ENCODE measurements around the gene CECR2.

The CECR2 gene

GRCh38 chr22:17578136-17578754 lies 209.0 kb downstream of the CECR2 start:
- DNase-seq: no peak

DNA sequence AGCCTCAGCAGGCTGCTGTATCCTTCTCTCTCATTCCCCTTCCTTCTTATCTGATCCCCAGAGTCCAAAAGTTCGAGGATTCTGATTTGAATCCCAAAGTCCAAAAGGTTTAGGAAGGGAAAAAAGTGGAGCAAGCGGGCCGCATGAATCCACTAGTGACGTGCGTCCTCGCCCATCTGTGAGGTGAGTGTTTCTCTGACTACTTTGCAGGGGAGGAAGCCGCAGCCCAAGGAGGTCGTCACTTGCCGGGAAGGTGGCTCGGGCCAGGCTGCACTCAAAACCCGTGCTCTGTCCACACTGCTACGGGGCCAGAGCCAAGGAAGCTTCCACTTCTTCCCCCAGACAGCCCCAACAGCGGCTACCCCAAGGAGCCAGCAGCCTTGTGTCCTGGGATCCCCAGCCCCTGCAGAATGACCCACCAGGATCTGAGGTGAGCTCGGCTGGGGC lies 210.3 kb downstream of the CECR2 start:
- no peak for DNase-seq

DNA sequence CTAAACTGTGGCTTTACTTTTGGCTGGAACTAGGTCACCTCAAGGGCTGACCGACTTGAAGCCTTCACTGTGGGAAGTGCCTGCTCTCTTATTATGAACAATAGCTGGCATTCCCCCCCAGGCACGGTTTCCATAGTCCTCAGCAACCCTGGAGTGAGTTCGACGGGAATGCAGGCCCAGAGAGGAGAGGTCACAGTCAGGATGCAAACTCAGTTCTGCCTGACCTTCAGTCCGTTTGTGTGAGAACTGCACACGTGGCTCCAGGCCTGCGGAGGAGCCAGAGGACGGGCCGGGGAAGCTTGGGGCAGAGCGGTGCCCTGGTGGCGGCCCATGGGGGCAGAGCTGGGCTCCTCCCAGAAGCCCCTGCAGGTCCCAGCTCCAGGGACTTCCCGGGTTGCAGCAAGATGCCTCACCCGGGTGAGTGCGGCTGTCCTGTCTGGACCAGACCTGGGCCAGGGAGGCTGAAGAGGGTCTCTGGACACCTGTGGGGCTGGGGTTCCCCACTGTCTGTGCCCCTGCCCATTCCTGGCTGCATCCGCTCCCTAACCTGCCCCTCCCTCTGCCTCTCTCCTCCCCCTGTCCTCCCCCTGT lies 211.3 kb downstream of the CECR2 start:
- no peak for DNase-seq

GRCh38 chr22:17581056-17581455 lies 211.8 kb downstream of the CECR2 start:
- DNase-seq: no peak

GRCh38 chr22:17581631-17582030 lies 212.4 kb downstream of the CECR2 start:
- DNase-seq: no peak

GRCh38 chr22:17583151-17583550 lies 213.9 kb downstream of the CECR2 start:
- DNase-seq: no peak

GRCh38 chr22:17586831-17587440 lies 217.7 kb downstream of the CECR2 start:
- no peak for DNase-seq

DNA sequence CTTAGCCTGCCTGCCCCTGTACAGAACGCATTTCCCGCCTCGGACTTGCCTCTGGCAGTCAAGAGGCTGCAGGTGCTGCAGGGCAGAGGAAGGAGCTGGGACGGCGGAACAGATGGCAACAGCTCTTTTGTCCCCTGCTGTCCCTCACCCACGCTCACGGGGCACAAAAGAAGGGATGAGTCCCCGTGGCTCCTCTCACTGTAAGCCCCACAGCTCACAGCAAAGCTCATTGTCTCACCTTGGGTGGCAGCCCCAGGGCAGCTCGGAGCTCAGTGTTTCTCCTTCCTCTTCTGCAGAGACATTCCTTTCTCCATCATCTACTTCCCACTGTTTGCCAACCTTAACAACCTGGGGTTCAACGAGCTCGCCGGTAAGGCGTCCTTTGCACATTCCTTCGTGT lies 218.4 kb downstream of the CECR2 start:
- DNase-seq: no peak

GRCh38 chr22:17588606-17589005 lies 219.3 kb downstream of the CECR2 start:
- DNase-seq: no peak

GRCh38 chr22:17589810-17590375 lies 220.6 kb downstream of the CECR2 start:
- no peak for DNase-seq

DNA sequence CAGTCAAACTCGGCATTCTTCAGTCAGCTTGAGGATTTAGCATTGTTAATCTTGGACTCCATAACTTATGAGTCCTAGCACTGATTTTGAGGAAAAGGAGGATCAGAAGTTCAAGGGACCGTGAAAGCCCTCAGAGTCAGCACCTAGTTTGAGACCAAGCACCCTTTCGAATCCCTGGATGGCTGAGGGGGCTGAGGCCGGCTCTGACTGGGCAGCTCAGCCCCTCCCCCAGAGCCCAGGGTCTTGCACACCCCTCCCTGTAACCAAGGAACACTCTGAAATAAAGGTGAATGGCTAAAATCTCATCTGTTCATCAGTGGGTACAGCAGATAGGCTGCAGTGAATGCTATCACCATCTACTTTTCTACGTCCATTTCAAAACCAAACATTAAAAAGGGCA lies 221.3 kb downstream of the CECR2 start:
- no peak for DNase-seq

DNA sequence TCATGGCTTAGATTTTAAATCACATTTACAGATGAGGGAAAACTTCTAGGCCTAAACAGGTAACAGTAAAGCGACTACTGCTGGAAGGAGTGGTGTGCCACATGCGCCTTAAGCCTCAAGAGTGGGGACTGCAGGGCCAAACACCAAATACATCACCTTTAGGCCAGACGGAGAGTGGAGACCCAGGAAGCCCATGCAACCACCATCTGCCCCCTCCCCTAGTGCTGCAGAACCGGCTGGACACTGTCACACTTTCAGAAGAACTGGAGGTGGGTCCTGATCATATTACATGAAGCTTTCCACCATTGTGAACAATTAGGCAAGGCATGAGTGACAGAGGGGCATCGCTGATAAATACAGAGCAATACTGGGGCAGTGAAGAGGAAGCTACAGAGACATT lies 222.9 kb downstream of the CECR2 start:
- no peak for DNase-seq

DNA sequence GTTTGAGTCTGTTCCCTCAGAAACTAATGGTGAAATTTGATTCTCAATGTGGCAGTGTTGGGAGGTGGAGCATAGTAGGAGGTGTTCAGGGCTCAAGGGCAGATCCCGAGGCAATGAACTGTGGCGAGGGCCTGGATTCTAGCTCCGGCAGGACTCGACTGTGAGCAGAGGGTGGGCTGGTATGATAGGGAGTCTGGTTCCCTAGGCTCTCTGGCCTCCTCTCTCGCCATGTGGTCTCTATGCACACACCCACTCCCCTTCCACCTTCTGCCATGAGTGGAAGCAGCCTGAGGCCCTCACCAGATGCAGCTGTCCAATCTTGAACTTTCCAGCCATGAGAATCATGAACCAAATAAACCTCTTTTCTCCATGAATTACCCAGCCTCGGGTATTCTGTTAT lies 227.0 kb downstream of the CECR2 start:
- no peak for DNase-seq

- DNase-seq: no peak
These were observed 228.0 kb downstream of the CECR2 start for GRCh38 chr22:17597217-17597616.

DNA sequence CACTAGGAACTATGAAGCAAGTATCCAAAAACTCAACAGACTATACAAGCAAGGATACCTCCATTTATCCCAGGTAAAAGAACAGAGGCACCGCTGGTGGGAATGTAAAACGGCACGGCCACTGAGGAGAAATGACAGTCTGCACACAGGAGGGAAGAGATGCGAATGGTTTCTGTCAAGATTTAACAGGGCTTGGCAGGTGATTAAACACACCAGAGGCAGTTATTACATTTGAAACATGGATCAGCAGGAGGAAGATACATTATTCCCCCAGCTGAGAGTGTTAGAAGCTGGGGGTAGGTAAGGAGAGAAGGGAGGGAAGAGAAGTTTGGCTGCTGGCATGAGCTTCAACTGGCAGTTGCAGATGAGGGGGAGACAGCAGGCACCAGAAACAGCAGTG lies 229.1 kb downstream of the CECR2 start:
- no peak for DNase-seq

DNA sequence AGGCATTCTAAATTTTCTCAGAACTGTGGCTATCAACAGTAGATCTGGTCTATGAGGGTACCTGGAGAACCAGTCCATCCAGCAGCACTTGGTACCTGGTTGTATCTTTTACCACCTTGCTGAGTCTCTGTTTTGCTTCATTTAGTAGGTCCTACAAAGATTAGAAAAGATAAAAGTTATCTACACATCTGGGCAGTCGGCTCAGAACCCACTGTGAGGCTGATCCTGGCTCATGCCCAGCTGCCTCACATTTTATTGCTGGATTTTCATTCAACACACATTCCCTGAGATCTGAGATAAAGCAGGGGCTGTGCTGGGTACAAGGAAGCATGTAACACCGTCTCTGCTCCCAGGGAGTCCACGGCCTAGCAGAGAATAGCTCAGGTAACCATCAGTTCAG lies 231.8 kb downstream of the CECR2 start:
- no peak for DNase-seq

DNA sequence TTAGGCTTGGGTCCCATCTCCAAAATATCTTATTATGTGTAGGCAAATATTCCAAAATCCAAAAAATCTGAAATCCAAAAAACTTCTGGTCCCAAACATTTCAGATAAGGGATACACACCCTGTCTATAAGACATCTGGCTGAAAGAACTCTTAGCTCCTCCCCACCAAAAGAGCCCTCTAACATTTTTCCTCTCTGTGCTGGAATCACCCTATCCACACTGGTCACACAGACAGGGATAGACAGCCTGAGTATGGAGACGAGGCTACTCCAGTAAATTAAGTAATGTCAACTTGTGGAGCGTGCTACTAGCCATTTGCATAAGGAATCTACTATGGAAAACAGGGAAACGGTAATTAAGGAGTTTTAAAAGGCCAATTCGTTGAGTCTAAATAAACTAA lies 234.4 kb downstream of the CECR2 start:
- DNase-seq: no peak

DNA sequence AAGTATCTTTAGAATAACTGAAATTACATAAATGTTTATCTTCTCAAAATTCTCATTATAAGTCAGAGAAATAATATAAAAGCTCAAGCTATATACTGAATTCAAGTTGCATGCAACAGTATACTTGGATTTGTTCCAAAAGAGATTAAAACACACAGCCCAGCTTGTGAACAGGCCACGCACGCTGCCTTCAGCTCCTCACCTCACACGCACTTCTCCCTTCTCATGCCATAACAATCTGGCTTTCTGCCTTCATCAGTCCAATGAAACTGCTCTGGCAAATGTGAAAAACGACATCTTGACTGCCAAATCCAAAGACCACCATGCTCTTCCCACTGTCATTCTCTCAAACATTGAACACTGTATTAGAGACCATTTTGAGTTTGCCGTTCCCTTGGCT lies 237.2 kb downstream of the CECR2 start:
- DNase-seq: no peak
